Neural cell (in vitro differentiated cells): ENCODE results near the gene DNAAF9.
"Not testable (repeated sequence)": the region's sequence is repeated elsewhere in the genome, so short reads cannot be mapped to it uniquely, and the experiment has no call there.

Experiments
- CTCF ChIP-seq: fragments of 450-650 bp; IDR thresholded peaks from 2 replicates; pipeline ENCODE4 v1.5.1; 2014; ENCODE audit warnings: antibody characterized with exemption, mild to moderate bottlenecking, moderate library complexity; ENCODE audit not compliant: poor library complexity, severe bottlenecking
- EZH2 ChIP-seq: fragments of 200-600, 300-800 bp; shearing (Covaris generic), sonication (generic); IDR thresholded peaks from 2 replicates; pipeline ENCODE4 v1.6.1; 2014; ENCODE audit warnings: antibody characterized with exemption, low read length, borderline replicate concordance, mild to moderate bottlenecking; ENCODE audit not compliant: insufficient read depth, poor library complexity, severe bottlenecking
- REST ChIP-seq: IDR thresholded peaks from 2 replicates; pipeline ENCODE4 v1.6.1; 2012; ENCODE audit warnings: borderline replicate concordance
- TAF1 ChIP-seq: IDR thresholded peaks from 2 replicates; pipeline ENCODE4 v1.6.1; 2012; ENCODE audit warnings: low read depth

DNA sequence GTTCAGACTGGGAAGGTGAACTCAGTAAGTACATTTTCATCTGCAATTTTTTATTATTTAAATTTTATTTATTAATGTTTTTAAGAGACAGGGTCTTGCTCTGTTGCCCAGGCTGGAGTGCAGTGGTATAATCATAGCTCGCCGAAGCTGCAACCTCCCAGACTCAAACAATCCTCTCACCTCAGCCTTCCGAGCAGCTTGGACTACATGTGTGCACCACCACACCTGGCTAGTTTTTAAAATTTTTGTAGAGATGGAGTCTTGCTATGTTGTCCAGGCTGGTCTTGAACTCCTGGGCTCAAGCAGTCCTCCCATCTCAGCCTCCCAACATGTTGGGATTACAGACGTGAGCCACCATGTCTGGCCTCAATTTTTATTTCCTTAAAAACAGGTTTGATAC, 19.3 kb upstream of the DNAAF9 start:
- TF ChIP-seq CTCF, REST, EZH2, TAF1: not testable (repeated sequence)
